HG03460 (cell line): ENCODE results near the gene GABPB2.
A peak's percentile ranks its signal among the peaks of the same experiment; 100 is the strongest.
"Not testable (repeated sequence)": the region's sequence is repeated elsewhere in the genome, so short reads cannot be mapped to it uniquely, and the experiment has no call there.

Source experiments
- ATAC-seq: cut with Tn5 transposase; IDR thresholded peaks from one replicate; pipeline ENCODE4 v1.9.1; 2021; ENCODE audit not compliant: unreplicated experiment

Gene GABPB2

GRCh38 chr1:151059109-151060006 lies 11.2 kb upstream of the GABPB2 start, which contains the start of gene CDC42SE1:
TSS of gene CDC42SE1 (minus strand) at chr1:151059622. CDS start at chr1:151055730, 3,892 bp downstream.
- peak; percentile 76 for ATAC-seq

DNA sequence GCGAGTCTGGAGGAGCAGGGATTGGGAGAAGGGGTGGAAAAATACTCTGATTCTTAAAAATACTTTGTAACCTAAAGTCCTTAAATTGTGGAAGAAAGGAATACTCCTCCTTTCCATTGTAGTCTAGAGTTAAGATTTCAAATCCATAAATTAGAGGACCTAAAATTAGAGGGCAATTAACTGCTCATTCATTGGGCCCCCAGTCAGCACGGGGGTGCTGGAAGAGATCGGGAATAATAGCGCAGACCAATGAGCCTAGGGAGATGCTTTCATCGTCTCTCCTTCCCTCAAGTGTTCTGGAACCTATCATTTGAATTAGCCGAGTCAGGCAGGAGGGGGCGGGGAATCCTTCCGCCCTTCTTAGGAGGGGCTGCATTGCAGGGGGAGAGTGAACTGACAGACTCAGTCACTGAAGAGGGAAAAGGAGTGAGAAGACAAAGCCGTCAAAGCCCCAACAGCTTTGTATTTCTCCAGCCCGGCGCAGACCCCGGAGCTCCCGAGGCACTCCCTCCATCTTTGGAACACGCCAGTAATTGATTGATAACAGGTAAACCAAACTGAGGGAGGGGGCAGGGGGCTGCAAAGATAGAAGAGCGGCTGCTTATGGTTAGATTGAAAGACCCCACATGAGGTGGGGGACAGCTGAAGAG lies 10.4 kb upstream of the GABPB2 start, which contains the start of gene MLLT11:
Gene MLLT11, plus strand, starts transcription at position 391 of the 650 bp plus-strand sequence. CDS start 6,828 bp downstream, outside the sequence.
- ATAC-seq: no peak

GRCh38 chr1:151060657-151061421 lies 9.7 kb upstream of the GABPB2 start:
- no peak for ATAC-seq

GRCh38 chr1:151061704-151062103 lies 8.9 kb upstream of the GABPB2 start:
- ATAC-seq: no peak

DNA sequence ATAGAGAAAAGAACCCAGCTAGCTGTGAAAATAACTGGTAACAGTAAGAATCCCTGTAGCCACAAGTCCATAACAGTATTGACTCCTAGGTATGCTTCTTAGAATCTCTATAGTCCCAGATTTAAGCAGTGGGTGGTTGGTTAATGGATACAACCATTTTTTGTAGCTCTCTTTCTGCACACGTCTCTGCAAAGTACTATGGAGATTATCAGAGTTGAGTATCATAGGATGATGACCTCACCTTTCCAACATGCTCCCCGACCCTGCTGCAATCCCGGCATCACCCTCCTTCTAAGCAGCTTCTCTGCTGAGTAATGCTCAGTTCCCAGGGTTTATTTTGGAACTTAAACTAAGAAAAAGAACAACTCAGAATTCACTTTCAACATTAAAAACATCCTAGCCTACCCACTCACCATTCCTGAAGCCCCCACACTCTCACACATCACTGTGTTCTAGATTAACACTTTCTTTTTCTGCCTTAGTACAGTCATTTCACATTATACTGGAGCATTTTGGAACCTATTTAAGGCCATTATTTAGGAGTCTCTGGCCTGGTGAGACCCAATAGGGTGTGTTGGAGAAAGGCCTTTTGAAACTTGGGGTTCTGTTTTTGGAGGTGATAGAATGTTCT lies 7.7 kb upstream of the GABPB2 start:
- no peak for ATAC-seq

- ATAC-seq: no peak
Observed at GRCh38 chr1:151065089-151065645, 5.4 kb upstream of the GABPB2 start.

DNA sequence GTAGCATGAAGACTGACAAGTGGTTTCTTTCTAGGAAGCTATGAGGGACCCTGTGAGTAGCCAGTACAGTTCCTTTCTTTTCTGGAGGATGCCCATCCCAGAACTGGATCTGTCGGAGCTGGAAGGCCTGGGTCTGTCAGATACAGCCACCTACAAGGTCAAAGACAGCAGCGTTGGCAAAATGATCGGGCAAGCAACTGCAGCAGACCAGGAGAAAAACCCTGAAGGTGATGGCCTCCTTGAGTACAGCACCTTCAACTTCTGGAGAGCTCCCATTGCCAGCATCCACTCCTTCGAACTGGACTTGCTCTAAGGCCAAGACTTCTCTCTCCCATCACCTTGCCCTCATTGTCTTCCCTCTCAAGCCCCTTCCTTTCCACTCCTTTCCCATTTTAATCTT lies 3.4 kb upstream of the GABPB2 start:
- ATAC-seq: no peak

GRCh38 chr1:151069103-151069486 lies 1.5 kb upstream of the GABPB2 start:
- no peak for ATAC-seq

DNA sequence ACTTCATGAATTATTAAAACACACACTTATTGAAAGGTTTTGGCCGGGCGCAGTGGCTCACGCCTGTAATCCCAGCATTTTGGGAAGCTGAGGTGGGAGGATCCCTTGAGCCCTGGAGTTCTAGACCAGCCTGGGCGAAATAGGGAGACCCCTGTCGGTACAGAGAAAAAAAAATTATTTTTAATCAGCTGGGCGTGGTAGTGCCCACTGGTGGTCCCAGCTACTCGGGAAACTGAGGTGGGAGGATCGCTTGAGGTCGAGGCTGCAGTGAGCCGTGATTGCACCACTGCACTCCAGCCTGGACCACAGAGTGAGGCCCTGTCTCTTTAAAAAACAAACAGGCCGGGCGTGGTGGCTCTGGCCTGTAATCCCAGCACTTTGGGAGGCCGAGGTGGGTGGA lies 1.7 kb downstream of the GABPB2 start:
- ATAC-seq: no peak

DNA sequence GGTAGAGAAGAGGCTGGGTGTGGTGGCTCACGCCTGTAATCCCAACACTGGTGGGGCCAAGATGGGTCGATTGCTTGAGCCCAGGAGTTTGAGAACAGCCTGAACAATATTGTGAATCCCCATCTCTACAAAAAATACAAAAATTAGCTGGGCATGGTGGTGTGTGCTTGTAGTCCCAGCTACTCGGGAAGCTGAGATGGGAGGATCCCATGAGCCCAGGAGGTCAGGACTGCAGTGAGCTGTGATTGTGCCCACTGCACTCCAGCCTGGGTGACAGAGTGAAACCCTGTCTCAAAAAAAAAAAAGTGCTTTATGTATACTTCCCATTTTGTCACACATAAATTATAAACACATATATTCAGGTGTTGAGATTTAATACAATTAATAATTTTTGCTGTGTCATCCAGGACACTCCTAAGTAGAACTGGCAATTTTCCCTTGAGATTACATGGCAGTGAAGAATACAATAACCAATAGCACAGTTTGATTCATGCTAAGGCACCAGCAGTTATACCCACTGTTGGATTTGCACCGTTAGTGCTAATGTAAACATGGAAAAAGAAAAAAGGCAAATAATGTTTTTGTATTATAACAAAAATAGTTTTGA lies 15.5 kb downstream of the GABPB2 start:
- no peak for ATAC-seq

- ATAC-seq: not testable (repeated sequence)
Observed at GRCh38 chr1:151097426-151097825, 26.9 kb downstream of the GABPB2 start.

- no peak for ATAC-seq
Observed at GRCh38 chr1:151098126-151098525, 27.6 kb downstream of the GABPB2 start.

DNA sequence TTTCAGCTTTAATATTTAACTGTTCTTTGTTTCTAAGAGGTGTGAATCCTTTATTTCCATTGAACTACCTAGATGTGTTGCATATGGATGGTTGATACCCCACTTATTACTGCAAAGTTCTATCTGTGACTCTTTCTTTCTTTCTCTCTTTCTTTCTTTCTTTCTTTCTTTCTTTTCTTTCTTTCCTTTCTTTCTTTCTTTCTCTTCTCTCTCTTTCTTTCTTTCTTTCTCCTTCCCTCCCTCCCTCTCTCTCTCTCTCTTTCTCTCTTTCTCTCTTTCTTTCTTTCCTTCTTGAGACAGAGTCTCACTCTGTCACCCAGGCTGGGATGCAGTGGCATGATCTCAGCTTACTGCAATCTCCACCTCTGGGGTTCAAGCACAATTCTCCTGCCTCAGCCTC lies 34.1 kb downstream of the GABPB2 start:
- ATAC-seq: no peak

DNA sequence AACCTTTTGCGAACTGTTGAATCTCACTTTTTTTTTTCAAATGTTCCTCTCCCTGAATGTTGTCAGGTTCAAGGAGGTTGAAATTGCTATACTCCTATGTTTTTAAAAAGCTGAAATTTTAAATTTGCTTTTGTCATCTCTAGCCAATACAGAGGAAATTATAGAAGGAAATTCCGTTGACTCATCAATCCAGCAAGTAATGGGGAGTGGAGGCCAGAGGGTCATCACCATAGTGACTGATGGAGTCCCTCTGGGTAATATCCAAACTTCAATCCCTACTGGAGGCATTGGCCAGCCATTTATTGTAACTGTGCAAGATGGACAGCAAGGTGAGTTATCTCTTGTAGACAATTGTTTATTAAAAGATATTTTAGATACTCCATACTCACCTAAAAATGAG lies 36.3 kb downstream of the GABPB2 start:
- ATAC-seq: no peak

DNA sequence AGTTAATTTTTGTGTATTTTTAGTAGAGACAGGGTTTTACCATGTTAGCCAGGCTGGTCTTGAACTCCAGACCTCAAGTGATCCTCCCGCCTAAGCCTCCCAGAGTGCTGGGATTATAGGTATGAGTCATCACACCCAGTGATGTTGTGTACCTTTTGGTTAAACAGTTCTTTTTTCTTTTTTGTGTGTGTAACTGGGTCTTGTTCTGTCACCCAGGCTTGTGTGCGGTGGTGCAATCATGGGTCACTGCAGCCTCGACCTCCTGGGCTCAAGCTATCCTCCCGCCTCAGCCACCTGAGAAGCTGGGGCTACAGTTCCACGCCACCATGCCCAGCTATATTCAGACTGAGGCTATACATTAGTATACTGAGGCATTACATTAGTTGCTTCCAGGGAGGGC lies 37.8 kb downstream of the GABPB2 start:
- no peak for ATAC-seq

DNA sequence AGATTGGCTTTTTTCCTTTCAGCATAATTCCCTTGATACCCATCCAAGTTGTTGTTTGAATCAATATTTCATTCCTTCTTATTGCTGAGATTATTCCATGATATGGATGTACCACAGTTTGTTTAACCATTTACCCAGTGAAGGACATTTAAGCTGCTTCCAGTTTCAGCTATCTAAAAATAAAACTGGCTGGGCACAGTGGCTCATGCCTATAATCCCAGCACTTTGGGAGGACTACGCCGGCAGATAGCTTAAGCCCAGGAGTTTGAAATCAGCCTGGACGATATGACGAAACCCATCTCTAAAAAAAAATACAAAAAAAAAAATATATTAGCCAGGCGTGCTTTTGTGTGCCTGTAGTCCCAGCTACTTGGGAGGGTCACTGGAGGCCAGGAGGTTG lies 43.3 kb downstream of the GABPB2 start:
- ATAC-seq: no peak

GRCh38 chr1:151124763-151125403 lies 54.3 kb downstream of the GABPB2 start:
- ATAC-seq: no peak

DNA sequence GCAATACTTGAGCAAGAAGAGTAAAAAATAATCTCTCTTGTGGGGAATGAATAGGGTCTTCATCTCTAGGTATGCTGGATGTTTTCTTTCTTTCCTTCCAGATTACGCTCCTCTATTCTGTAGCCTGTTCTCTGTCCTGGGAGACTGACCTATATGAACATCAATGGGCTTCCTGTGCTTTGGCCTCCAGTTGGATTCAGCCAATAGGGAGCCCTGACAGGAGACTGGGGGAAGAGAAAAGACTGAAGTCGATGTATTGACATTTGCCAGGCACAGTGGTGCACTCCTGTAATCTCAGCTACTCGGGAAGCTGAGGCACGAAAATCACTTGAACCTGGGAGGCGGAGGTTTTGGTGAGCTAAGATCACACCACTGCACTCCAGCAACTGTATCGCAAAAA lies 58.2 kb downstream of the GABPB2 start:
- no peak for ATAC-seq

DNA sequence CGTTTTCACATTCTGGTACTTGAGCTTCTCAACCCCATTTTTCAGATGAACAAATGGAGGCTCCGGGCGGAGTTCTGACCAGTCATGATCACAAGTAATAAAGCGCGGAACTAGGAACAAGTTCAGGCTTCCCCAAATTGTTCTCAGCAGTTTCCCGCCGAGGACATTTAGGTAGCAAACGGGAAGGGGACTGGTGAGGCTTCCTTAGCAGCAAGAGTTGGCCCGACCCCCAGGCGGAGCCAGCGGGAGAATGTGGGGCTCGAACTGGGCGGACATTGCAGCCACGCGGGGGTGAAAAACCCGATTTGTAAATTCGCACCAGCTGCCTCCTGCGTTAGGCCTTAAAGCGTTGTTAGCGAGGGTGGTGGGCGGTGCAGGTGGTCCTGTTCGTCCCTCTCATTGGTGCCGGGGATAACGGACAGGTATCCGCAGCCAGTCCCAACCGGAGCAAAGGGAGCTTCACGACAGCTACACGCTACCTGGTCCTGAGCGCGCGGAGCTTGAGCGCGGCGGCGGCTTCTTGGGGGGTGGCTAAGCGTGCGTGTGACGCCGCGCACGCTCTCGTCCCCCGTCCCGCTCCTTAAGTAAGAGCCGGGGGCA lies 60.5 kb downstream of the GABPB2 start:
- peak; percentile 66 for ATAC-seq
